GM21786 (cell line): ENCODE measurements around the gene EIF6.
"Not testable (repeated sequence)": the region's sequence is repeated elsewhere in the genome, so short reads cannot be mapped to it uniquely, and the experiment has no call there.

Source experiments
- ATAC-seq: cut with Tn5 transposase; IDR thresholded peaks from one replicate; pipeline ENCODE4 v1.9.1; 2021; ENCODE audit not compliant: unreplicated experiment

EIF6 gene

GRCh38 chr20:35284267-35284991 lies at the start of gene EIF6:
TSS of gene EIF6 (minus strand) at chr20:35284772. CDS start at chr20:35284487, 285 bp downstream.
- ATAC-seq = peak; percentile 72

- no peak for ATAC-seq
Measured at GRCh38 chr20:35333606-35334005, 49.0 kb upstream of the EIF6 start.

GRCh38 chr20:35332540-35333200 lies 48.1 kb upstream of the EIF6 start:
- ATAC-seq = no peak

DNA sequence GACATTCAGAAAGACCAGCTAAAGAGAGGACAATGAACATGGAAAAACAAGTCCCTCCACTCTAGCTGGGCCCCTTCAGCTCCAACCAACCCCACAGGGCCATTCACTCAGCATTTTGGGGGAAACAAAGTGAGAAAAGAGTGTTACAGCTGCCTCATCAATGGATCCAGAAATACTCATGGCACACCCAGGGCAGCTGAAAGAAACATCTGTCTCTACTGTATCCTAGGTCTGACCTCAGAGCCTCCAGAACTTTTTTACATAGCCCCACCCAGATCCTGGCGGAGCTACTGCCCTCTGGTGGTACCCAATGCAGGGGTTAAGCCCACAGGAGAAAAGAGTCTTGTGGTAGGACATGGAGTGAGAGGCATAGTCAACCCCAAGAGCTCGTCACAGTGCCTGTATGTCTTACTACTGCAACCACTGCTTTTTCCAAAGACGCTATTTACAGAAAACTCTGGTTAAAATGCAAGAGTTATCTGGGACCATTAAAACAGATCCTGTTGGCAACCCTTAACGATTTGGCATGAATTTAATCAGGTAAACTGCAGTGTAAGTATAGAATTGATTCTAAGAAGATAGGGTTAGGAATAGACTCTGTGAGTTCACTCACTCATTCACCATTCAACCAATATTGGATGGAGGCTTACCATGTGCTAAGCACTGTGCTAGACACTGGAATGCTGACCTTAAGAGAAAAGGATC lies 45.0 kb upstream of the EIF6 start:
- no peak for ATAC-seq

DNA sequence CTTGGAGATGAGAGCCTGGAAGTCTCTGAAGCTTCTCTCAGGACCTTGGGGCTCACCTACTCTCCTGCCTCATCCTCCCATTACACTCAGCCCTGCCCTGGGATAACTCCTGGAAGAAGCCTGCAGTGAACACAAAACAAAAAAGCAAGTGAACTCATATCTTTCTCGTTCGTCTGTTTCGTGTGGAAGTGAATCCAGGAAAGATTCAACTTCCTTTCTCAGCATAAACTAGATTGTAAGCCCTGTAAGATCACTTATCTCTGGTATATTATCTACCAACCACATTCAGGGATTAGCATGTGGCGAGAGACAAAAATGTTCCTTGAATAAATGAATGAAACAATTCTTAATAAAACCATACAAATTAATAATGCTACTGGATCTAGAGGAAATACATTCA lies 44.1 kb upstream of the EIF6 start:
- ATAC-seq = no peak

- ATAC-seq = no peak
Measured at GRCh38 chr20:35328095-35328685, 43.6 kb upstream of the EIF6 start.

GRCh38 chr20:35327074-35327976 lies 42.8 kb upstream of the EIF6 start:
- ATAC-seq = no peak

DNA sequence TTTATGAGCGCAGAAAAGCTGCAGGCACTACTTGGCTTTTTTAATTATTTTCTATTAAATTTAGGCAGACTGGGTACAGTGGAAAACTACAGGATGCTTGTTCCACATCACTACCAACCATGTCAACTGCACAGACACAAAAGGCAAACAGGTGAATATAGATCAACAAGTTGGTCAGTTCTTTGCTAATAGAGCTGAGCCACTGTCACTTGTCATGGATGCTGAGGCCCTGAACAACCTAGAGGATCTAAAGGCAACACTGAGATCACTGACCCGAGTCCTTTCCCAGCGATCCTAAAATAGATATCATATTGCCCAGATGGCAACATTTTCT lies 42.1 kb upstream of the EIF6 start:
- no peak for ATAC-seq

DNA sequence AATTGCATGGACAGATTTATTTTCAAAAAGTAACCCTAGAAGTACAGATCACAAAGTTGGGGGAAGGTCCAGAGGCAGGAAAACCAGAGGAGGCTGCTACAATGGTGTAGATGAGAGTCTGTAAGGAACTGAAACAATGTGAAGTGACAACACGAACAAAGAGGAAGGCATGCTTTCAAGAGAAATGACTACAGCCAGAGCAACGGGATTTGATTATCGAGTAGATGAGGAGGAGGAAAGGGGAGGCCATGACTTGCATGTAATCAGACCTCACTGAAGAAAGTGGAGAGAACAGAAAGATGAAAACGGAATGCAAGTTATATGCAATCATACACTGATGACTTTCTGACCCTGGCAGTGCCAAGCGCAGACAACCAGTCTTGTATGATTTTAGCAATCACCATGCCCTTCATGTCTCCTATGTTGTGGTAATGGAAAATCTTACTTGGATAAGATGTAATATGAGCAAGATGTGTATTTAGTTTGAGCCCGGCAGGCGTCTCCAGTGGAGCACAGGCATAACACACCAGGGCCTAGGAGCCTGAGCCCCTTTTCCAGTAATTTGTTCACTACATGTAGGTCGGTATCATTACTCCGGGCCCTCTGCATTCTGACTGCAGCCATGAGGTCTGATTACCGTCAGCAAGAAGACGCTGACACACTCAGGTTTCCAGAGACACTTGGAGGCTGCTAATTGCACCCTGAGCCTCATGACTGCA lies 41.6 kb upstream of the EIF6 start:
- ATAC-seq = no peak

DNA sequence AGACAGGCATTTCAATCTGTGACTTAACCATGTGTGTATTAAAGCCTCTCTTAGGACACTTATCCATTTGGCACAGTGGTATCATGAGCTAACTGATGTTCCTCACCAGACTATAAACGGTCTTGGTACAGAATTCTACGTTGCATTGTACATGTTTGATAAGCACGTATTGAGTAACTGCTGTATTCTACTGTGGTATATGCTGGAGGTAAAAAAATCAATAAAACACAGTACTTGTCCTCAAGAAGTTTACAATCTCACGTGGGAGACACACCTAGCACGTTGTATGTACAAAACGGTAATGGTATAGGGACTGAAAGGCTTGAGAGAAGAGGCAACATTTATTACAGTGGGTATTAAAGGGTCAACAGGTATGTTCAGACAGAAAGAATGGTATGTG lies 40.8 kb upstream of the EIF6 start:
- no peak for ATAC-seq

DNA sequence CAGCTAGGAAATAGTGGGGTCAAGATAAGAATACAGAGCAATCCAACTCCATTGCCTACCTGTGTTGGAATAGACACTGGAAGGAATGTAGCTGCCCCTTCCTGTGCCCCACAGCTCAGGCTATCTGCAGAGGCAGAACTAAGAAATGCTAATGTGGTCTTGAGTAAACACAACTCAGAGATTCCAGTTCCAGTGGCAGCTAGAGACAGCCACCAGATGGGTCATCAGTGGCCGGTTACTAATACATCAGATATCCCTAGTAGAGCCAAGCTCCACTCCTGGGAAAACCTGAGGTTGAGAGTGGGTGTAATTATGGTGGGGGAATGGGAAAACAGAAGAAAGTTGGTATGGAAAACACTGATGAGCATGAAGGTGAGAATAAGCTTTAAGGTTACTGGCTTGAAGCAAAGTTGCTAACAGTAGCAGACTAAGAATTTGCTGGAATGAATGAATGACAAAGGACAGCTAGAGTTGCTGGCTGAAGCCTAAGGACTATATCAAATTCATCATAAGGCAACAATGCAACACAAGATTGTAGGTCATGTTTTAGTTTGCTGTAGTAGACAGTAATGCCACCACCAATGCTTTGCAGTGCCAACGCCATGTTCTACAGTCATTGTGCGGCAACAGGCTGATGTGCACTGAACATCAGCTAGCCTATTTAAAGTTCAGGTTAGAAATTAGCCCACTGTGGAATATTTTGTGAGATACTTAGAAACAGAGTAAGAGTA lies 36.0 kb upstream of the EIF6 start:
- no peak for ATAC-seq

DNA sequence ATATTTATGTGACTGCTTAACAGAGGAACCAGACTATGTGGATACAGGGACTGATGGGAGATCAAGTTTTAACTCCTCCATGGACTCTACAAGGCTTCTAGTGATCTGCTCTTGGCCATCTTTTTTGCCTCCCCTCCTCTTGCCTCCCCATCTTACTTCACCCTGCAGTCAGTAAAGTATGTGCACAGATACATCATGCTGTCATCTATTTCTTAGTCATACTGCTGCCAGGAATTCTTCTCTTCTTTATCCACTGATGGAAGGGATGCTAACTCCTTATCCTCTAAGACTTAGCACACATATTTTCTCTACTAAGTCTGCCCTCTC lies 35.3 kb upstream of the EIF6 start:
- ATAC-seq = no peak

GRCh38 chr20:35319192-35319870 lies 34.8 kb upstream of the EIF6 start:
- no peak for ATAC-seq

GRCh38 chr20:35318502-35319157 lies 34.1 kb upstream of the EIF6 start:
- no peak for ATAC-seq

DNA sequence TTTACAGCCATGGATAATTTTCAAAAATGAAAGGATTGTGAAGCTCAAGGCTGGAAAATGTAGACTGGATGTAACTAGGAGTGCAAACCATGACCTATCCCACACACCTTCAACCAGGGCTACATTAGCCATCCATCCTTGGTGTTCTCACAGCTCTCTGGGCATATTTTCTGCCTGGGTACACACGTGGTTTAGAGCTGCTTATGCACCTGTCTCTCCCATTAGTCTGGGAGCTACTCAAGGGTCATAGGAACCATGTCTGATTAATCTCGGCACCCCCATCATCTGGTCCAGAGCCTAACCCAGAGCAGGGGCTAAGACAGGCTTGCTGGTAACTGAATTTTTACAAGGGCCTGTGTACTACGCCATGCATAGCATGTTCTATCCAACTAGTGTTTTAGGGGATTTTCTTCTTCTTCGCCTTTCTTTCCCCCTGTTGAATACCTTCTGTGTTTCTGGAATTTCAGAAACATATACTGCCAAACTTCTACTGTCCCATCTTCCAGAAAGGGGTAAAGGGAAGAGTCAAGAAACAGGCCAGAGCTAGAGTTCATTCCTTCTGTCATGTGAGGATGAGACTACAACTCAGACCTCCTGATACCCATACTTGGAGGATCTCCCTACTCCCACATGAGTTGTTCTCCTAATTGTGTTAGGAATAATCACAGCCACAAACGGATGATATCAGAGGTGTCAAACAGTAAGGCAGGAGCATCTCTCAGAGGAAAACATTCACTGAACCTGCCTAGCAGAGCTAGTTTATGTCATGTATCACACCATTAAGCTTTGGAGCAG lies 33.0 kb upstream of the EIF6 start:
- ATAC-seq = no peak

DNA sequence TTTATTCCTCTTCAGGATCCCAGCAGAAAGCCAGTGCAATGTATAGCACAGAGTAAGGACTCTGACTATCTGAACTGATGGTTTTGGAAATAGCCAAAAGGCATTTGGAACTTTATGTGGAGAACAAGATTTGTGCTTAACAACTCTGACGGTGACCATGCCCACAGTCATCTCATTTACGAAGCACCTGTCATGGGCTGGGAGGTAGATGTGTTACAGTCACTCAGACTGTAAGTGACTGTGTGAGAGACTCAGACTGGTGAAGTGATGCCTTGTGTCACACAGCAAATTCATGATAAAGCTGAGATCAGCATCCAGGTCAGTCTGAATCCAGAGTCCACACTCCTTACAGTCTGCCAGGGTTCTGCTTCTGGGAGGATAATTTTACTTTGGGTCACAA lies 31.5 kb upstream of the EIF6 start:
- ATAC-seq = no peak

- not testable (repeated sequence) for ATAC-seq
Measured at GRCh38 chr20:35315632-35316020, 31.1 kb upstream of the EIF6 start.
